Inflammatory macrophage treated with lipopolysaccharide for 4 hours (primary cell): Measurements from ENCODE around the gene KLF16.

Experiments
- DNase-seq: peaks from one replicate; pipeline ENCODE4 v3.0.0-alpha.2; 2020

KLF16 gene

DNA sequence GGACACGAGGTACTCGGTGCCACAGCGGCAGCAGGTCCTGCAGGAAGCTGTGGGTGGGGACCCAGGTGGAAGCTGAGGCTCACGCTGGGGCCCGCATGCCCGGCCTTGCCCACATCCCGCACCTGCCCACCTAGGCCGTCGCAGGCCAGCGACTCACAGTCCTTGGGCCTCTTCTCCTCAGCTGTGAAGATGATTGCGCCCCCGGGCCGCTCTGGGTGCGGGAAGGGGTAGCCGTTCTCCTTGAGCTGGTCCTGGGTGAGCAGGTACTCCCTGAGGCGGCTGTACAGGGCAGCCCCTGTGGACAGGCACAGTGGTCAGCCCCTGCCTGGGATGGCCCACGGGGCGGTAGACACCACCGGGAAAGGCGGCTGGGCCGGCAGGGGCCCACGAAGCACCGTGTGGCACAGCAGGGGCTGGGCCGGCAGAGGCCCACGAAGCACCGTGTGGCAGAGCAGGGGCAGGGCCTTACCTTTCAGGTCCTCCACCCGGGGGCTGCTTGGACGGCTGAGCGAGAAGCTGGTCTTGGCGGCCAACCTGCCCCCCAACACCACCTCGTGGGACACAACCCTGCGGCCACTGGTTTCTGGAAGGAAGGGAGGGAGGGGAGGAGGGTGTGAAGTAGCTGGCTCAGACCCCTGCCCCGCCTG, 44.7 kb downstream of the KLF16 start:
- DNase-seq = no peak

DNA sequence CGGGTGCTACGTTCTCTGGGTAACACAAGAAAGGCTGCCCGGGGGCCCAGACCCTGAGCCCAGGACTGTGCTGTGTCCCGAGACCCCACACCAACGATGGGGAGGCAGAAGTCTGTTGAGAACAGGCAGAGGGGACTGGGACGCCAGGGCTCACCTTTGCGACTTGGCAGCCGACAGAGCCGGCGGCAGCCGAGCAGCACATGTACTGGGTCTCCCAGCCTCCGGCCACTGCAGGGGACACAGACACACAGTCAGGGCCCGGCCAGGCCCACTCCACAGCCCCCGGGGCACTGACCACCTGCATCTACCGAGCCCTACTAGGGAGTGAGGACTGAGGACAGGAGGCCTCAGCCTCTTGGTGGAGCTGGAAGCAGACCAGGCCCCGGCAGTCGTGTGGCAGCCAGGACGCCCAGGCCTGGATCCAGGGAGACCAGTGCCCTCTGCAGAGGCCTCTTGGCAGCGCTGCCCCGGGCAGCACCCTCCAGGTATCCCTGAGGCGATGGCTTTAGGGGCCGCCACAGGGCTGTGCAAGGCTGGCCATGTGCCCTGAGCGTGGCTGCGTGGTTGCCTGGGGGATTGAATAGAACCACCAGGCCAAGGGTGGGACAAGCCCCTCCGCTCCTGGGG, 45.7 kb downstream of the KLF16 start:
- DNase-seq = no peak

DNA sequence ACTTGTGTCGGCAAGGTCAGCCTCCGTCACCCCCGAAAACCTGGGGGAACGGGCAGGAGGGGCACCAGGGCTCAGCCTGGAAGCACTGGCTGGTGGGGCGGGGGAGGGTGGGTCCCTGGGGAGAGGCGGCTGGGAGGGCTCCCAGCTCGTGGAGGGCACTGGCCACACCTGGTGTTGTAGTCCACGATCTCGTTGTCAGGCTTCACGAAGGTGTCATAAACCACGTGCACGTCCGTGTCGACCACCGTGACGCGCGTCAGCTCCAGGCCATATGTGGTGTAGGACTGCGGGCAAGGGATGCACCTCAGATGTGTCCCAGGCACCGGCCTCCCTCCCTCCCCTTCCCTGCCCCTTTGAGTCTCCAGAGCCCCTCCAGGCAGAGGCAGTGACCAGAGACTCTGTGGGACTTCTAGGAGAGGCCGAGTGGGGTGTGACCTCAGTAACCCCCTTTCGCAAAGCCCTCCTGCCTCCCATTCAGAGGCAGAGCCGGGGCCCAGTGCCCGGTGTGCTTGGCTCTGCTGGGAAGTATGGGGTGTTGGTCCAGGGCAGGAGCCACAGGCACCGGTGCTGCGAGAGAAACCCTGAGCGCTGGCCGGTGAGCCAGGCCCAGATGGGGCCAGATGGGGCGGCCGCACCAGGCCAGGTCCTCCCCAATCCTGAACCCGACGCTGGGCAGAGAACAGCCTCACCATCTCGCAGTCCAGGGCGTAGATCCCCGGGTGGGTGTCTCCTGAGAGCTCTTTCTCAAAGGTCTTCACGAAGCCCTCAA, 46.7 kb downstream of the KLF16 start:
- no peak for DNase-seq

DNA sequence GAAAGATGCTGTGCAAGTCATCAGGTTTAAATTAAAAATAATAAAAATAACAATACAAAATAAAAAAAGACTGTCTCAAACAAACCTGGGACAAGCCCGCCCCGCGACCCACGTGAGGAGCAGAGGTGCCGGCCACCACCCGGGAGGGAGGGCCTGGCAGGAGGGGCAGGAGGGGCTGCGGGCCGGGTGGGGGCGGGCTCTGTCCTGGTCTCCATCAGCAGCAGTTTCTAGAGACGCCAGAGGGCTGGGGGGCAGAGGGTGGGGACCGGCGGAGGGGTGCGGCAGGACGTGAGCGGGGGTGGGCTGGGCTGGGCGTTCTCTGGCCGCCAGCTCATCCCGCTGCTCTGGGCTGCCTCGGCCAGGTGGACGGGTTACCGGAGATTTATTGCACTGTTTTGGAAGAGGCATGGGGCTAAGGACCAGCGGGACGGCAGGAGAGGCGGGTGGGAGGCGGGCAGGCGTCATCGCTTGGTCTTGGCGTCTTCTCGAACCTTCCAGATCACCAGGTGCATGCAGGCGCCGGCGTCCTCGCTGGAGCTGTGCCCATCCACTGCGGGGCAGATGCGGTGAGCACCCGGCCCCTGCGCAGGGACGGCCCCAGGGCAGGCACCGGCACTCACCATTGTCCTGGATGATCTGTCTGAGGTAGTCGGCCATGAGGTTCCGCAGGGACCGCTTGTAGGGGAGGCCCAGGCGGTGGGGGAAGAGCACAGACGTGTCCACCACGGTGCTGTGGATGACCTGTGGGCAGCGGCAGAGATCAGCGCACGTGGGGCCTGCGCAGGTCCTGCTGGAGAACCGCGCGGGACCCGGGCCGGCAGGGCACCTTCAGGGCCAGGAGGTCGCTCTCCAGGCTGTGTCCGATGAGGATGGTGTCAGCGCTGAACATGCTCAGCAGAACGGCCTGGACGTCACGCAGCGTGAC, 47.5 kb downstream of the KLF16 start:
- DNase-seq = no peak

DNA sequence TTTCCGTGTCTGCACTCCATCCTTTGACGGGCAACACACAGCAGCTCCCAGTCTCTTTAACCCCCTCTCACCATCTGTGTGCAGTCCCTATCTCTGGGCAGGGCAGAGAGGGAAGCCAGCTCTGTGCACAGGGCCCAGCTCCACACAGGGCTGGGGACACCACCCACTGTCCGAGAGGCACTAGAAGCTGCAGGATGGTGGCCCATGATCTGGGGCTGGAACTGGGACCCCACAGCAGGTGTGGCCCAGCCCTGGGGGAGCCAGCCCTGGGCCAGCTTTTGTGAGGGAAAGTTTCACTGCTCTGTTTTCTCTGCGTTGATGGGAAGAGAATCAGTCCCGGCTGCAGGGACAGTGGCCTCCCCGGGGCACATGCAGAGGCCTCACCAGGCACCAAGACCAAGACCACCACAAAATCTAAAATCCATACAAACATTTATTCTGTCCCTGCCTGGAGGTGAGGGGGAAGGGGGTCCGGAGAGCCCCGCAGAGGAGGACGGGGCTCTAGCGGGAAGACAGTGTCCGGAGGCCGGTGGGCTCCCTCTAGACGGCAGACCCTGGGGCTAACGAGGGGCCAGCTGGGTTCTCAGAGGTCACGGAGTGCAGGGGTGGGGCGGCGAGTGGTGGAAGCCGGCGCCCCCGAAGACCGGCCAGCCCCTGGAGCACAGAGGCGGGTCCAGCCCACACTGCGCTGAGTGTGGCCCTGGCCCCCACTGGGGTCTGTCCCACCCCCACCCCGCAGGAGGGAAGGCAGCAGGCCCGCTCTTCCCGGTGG, 48.4 kb downstream of the KLF16 start:
- no peak for DNase-seq

DNA sequence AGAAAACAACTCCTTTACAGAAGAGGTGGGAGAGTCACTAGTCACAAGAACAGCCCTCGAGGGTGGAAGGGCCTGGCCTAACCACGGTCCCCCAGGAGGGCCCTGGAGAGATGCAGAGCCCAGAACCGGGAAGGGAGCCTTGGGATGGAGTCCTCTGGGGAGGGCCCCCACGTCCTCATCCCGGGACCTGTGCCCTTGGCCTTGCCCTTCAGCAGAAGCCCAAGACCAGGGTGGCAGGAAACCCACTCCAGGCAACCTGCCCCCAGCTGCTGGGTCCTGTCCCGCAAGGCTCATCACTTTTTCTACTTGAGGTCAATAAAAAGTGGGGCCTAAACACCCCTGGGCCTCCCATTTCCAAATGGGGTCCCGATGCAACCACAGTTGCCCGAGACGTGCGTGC, 49.0 kb downstream of the KLF16 start:
- DNase-seq = no peak

DNA sequence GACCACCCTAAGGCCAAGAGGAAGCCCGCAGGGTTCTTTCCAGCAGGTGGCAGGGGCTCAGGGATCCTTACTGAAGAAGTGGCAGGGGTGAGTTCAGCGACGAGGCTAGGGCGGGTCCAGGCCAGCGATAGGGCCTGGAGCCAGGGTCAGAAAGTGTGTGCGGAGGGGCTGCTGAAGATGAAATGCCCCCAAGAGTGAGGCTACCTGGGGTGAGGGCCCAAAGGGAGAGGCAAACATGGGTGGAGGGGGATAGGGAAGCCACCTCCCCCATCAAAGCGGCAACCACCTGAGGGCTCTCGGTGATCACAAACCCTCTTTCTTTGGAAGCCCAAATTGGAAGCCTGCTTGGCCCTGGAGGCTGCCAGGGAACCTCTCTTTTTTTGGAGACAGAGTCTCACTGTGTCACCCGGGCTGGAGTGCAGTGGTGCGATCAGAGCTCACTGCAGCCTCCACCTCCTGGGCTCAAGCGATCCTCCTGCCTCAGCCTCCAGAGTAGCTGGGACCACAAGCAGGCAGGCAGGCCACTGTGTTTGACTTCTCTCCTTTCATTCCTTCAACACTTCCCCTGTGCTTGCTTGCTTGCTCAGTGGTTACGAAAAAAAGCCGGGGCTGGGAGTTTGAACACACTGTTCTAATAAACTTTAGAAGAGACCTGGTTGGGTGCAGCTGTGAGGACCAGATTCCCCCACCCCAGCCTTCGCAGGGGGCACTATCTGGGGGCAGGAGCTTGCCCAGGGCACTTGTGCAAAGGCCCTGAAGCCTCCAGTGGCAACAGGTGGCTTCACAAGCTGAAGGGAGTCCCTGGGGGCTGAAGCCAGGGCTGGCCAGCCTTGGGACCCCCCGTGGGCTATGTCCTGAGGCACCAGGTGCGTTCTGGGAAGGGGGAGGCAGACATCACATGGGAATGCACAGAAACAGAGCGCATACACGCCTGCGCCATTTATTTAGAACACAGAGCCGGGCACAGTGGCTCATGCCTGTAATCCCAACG, 49.9 kb downstream of the KLF16 start:
- no peak for DNase-seq

DNA sequence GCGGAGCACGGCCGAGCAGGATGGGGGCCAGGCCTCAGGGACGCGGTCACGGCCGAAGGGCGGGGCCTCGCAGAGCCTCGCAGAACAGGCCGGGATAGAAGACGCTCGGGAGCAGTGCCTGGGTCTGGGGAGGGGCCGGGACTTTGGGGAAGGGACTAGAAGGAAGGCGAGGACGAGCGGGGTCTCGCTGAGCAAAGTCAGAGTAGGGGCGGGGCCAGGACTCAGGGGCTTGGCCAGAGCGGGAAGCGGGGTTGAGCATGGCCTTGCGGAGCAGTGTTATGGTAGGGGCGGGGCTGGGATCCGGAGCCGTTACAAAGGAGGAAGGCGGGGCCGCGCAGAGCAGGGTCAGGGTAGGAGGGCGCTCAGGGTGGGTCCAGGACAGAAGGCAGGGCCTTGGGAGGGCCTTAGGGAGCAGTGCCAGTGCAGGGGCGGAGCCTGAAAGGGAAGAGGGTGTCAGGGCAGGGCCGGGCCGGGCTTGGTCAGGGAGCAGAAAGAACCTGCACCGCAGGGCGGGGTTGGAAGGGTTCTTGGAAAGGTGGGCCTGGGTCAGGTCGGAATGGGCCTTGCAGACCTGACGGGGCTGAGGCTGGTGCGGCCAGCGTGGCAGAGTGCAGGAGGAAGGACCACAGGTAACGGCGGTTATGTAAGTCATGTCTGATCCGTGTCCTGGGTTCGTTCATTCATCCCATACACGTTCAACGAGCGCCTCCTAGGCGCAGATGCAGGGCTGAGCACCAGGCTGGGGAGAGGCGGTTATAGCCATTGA, 50.8 kb downstream of the KLF16 start:
- peak; percentile 98 for DNase-seq

DNA sequence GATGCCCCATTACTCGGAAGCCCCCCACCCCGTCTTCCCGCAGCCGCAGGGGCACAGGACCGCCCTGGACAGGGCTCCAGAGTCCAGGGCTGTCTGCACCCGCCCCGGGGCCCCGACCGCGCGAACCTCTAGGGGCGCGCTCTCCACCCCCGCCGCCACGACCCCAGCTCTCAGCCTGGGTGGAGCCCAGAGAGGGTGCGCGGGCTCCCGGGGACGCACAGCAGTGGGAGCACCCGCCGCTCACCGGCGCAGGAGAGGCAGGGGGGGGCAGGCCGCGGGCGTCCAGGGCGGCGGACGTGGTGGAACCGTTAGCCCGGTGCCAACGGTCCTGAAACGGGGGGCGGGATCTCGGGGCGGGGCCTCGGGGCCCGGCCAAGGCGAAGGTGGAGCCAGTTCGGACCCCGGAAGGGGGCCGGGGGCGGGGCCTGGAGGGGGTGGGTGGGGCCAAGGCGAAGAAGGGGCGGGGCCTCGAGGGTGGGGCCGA, 51.4 kb downstream of the KLF16 start, which contains the start of gene ATP8B3:
Gene ATP8B3 (minus strand): TSS at position 335 of the 484 bp plus-strand sequence. CDS start 540 bp downstream, outside the sequence.
- no peak for DNase-seq

DNA sequence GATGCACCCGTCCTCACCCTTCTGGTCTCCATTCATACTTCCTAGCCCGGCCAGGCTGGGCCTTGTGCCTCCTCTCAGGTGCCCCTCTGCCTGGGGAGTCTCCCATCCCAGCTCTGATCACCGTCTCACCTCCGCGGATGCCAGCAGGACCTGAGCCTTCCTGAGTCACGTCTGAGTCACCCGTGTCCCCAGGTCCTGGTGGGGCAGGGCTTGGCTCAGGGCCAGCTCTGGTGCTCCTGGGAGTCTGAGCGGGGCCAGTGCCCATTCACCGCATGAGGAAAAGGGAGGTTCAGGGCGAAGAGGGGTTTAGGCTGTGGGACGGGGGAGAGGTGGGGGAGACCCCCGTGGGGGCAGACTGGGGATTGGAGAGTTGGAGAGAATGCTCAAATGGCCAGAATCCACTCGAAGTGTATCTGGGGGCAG, 51.9 kb downstream of the KLF16 start:
- DNase-seq = no peak

DNA sequence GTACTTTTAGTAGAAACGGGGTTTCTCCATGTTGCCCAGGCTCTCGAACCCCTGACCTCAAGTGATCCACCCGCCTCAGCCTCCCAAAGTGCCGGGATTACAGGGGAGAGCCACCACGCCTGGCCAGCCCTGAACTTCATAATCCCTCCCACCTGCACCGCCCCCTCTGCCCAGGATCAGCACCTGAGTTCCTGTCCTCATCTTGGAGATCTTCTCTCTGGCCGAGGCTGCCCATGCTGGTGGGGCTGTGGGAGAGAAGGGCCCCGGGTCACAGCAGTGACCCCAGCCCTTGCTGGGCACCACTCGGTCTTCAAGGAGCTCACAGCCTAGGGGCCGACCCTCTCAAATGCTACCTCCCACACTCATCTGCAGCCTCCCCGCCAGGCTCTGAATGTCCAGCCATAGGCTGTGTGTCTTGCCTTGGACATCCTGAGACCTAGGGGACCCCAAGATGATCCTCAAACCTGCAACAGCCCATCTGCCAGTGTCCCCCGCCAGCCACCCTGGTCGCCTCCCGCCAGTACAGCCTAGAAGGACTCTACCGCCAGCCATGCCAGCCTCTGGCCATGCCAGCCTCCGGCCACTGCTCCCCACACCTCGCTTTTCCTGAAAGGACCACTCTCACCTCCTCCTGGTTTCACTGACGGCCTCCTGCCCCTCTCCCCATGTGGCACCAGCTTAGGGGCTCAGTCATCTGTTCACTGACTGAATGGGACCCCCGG, 52.8 kb downstream of the KLF16 start:
- DNase-seq = no peak

DNA sequence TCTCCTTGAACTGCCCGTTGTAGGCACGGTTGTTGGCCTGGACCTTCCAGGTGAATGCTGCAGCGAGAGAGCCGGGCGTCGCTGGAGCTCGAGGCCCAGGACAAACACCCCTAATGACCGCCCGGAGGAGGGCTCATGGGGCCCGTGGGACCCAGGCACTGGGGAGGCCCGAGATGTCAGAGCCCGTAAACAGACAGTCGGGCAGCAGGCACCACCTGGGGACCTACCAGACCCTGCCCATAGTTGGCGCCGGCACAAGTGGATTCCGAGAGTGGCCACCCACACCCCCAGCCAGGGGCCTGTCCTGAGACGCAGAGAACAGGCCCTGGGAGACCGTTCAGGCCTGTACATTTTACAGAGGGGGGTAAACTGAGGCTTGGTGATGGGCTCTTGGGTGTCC, 53.7 kb downstream of the KLF16 start:
- DNase-seq = no peak

DNA sequence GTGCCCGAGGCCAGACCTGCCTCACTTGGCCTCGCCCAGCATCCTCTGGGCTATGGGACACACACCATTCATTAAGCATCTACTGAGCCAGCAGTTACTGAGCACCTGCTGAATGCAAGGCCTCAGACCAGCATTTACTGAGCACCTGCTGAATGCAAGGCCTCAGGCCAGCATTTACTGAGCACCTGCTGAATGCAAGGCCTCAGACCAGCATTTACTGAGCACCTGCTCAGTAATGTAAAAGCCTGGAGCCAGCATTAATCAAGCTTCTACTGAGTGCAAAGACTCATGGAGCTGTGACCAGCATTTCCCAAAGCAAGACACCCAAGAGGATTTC, 55.0 kb downstream of the KLF16 start:
- DNase-seq = no peak

DNA sequence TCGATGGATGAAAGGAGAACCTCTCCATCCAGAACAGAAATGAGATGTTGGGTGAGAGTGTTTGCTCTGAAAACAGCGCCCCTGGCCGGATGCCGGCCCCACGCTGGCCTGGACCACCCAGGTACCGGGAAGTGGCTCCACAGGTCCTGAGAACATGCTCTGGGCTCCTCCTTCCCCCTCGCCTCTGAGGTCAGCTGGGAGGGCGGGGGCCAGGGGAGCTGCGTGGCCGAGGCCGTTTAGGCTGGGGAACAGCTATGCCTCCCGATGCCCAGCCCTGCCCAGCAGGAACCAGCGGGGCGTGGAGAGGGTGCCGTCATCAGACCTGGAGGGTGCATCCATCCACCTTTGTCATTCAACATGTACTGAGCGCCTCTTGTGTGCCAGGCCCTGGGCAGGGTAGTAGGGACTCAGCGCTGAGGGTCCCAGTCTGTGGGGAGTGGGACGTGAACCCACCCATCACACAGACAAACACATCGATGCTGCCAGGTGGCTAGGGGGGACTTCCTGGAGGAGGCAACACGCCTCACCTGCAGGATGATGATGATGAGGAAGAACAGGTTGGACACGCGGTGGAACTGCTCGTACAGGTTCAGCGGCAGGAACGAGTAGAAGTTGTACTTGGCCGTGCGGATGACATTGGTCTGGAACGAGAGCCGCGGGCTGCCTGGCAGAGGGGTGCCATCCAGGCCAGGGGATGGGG, 55.5 kb downstream of the KLF16 start:
- no peak for DNase-seq

DNA sequence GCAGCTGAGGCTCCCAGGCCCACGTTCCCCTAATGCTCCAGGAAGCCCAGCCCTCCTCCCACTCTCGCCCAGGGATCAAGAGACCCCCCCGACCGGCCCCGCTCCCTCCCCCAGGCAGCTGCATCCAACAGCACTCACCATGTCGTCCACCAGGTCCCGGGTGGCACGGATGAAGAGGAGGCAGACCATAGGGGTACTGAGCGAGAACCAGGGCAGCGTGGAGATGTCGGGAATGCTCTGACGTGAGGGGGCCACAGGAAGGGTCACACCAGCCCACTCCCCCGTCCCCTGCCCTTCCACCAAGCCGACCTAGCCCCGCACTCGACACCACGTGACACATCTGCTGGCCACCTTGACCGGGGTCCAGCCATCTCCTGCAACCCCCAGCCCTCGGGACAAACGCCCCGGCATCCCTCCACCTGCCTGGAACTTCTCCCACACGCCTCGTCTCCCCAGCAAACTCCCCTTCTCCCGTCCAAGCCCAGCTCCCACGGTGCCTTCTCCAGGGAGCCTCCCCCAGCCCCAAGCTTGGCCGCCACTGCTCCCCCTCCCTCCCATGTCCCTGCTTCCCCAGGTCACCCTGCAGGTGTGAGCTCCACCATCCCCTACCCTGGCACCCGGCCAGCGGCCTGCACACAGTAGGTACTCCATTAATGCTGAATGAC, 56.2 kb downstream of the KLF16 start:
- no peak for DNase-seq

DNA sequence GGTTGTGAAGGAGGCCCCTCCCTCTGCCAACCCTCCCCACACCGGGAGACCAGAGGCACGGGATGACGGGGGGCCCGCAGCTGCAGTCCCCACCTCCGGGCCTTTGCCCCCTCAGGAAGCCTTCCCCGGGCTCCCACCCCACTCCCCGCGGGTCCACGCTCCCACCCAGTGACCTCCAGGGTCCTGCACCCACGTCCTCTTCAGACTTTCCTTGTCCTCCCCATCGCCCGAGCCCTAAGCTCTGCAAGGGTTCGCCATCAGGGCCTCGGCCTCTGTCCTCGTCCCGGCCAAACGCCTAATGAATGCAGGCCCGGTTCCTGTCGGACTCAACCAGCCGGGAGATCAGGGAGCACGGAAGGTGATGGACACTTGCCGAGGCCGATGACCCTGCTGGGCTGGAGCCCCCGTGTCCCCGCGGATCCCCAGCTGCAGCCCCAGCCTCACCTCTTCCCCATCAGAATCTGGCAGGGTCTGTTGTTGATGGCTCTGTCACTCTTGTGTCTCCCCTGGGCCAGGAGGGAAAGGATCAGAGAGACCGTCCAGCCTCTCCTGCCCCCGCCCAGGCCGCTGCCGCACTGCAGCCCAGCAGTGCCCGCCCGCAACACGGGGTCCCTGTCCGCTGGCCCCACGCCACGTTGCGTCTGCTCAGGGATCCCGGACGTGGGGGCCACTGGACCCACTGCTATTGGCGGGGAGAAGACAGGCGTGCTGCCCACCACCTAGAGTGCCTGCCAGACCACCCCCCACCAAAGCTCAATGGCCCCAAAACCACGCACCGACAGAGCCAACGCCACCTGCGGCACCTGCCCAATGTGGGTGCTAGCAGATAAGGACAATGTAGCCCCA, 57.0 kb downstream of the KLF16 start:
- no peak for DNase-seq
